ENCODE results near the gene SLC25A11.
A peak's percentile ranks its signal among the peaks of the same experiment; 100 is the strongest.

Gene SLC25A11

GRCh38 chr17:4939796-4940554, at the start of gene SLC25A11, which contains the start of gene RNF167:
TSS of gene SLC25A11 (minus strand) at chr17:4940046. CDS start at chr17:4939910, 136 bp downstream.
TSS of gene RNF167 (plus strand) at chr17:4940268. CDS start at chr17:4940910, 642 bp downstream.
- DNase-seq (ENCODE audit: low read depth in 2 of 2) = peak; percentile 95 to 97

- DNase-seq (ENCODE audit: low read depth in 2 of 2) = no peak
Observed at GRCh38 chr17:4987767-4988567, 48.1 kb upstream of the SLC25A11 start.

GRCh38 chr17:4986951-4987766, 47.3 kb upstream of the SLC25A11 start, which contains the start of gene CAMTA2:
TSS of gene CAMTA2 (minus strand) at chr17:4987675. CDS start at chr17:4986222, 1,453 bp downstream.
- DNase-seq (ENCODE audit: low read depth in 2 of 2) = peak; percentile 79 to 83

- DNase-seq (ENCODE audit: low read depth in 2 of 2) = no peak
Observed at GRCh38 chr17:4986403-4986802, 46.6 kb upstream of the SLC25A11 start.

- no peak for DNase-seq (ENCODE audit: low read depth in 2 of 2)
Observed at GRCh38 chr17:4982305-4982704, 42.5 kb upstream of the SLC25A11 start.

- DNase-seq (ENCODE audit: low read depth in 2 of 2) = no peak
Observed at GRCh38 chr17:4980644-4981216, 40.9 kb upstream of the SLC25A11 start.

- no peak for DNase-seq (ENCODE audit: low read depth in 2 of 2)
Observed at GRCh38 chr17:4978726-4979125, 38.9 kb upstream of the SLC25A11 start.

DNA sequence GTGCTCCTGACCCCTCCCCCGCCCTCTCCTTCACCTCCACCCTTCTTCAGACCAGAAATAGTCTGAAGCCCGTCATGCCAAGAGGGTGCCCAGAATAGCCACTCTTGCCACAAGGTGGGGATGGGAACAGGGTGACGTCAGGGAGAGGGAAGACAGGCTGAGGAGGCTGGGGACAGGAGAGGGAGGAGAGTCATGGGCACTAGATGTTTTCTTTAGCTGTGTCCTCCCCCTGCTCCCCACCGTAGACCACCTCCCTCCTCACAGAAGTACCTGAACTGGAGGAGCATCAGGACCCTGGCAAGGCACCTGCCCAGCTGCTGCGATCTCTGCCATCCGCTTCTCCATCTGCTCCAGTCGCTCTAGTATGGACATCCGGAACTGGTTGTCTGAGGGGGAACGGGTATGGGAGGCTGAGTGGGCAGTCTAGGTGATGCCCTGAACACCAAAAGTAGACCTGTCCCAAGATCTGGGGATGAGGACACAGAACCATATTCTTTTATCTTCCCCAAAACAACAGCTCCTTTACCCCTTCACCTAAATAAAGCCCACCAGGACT, 34.3 kb upstream of the SLC25A11 start:
- no peak for DNase-seq (ENCODE audit: low read depth in 2 of 2)

- DNase-seq (ENCODE audit: low read depth in 2 of 2) = no peak
Observed at GRCh38 chr17:4973256-4974114, 33.6 kb upstream of the SLC25A11 start.

GRCh38 chr17:4972752-4973151, 32.9 kb upstream of the SLC25A11 start:
- DNase-seq (ENCODE audit: low read depth in 2 of 2) = no peak

DNA sequence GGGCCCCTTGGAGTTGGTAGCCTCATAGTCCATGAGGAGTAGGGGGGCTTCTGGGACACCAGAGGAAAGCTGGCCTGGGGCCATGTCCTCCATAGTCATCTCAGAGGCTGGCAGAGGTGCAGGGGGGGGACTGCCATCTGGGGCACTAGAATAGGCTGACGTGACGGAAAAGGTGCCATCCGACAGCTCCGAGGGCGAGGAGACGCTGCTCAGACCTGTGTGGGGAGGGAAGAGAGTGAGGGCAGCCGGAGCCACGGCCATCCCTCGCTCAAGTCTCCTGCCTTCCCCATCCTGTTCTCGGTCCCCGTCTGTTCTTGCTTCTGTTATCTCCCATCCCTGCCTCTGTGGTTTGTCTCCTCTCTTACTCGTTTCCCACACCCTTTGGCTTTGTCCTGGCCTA, 32.5 kb upstream of the SLC25A11 start:
- no peak for DNase-seq (ENCODE audit: low read depth in 2 of 2)

DNA sequence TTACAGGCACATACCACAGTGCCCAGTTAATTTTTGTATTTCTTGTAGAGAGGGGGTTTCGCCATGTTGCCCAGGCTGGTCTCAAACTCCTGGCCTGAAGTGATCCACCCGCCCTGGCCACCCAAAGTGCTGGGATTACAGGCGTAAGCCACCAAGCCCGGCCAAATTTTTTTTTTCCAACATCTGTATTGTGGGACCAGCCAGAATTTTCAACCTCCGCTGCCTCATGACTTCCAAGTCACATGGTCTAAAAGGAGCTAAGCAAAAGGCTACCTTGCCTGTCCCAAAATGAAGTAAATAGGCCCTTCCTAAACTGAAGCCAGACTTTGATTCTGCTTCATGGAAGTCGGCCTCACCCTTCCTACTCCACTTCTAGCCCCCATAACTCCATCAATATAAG, 32.0 kb upstream of the SLC25A11 start:
- DNase-seq (ENCODE audit: low read depth in 2 of 2) = no peak

DNA sequence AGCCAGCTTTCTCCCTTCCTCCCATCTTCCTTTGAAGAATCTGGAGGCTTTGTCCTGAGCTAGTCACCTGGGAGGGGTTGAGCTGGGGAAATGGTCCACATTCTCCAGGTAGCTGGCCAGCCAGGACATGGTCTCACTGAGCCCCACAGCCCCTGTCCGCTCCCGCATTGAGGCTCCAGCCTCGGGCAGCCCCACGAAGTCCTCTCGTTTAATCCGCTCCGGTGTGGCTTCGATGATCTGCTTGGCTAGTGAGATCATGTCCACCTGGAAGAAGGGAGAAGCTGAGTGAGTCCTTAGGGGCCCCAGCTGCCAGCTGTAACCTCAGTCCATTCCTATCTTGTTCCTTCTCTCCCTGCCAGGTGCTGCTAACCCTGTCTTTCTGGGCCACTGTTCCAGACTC, 30.4 kb upstream of the SLC25A11 start:
- no peak for DNase-seq (ENCODE audit: low read depth in 2 of 2)

- peak in 1 of 2 donors; percentile 40 for DNase-seq (ENCODE audit: low read depth in 2 of 2)
Observed at GRCh38 chr17:4969551-4970173, 29.8 kb upstream of the SLC25A11 start.

DNA sequence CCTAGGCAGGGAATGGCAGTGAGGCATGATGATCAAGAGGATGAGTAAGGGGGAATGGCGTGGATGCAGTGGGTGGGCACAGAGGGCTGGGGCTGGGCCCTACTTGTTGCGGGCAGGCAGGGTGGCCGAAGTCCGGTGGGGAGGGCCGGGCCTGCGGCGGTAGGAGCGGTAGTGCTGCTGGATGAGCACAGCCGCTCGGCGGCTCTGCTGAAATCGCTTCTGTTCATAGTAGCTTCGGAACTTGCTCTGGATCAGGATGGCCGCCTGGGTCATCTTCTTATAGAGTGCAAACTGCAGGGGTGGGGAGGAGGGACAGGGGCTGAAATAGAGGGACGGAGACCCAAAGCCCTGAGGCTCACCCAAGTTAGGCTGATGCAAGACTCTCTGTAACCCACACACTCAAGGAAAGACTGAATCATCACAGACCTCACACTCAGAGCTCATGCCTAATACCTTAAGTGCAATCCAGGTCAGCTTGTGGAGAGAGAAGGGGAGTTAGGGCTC, 29.3 kb upstream of the SLC25A11 start:
- peak in 1 of 2 donors; percentile 52 for DNase-seq (ENCODE audit: low read depth in 2 of 2)

DNA sequence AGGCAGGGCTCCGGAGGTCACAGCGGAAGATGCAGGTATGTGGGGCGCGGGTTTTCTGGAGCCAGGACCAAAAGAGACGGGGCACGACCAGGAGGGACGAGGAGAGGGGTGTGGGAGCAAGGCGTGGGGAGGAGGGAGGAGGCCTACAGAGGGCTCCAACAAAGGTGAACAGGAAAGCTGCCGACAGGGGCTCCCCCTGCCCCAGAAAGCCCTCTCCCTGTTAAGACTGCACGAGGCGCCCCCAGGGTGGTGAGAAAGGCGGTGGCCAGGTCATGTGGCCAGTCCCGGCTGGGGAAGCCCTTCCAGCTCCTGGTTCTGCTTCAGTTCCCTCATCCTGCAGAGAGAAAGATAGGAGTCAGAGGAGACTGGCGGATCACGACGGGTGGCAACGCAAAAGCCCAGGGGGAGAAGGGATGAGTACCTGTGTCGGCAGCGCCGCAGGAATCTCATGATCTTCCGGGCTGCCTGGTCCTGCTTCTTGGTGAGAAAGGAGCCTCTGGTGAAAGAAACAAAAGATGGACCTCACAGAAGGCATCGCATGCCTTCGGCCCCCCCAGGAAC, 28.7 kb upstream of the SLC25A11 start:
- DNase-seq (ENCODE audit: low read depth in 2 of 2) = no peak

GRCh38 chr17:4967539-4968485, 28.0 kb upstream of the SLC25A11 start, which contains the start of gene SPAG7:
TSS of gene SPAG7 (minus strand) at chr17:4967817. CDS start at chr17:4967804, 13 bp downstream.
- DNase-seq (ENCODE audit: low read depth in 2 of 2) = peak; percentile 86 to 88

All from stimulated activated CD8-positive, alpha-beta memory T cell treated with anti-CD3 and anti-CD28 coated beads, Interleukin-15, amount 100 ng/mL, for 48 hours (primary cell).